Heart right ventricle (tissue), 16 donors: Measurements from ENCODE around the gene CFAP157. TPM values are rescaled to one million over a fixed set of nuclear protein-coding genes. Genes with fewer than 3 reads are reported as not detected.
"Not testable (repeated sequence)": the region's sequence is repeated elsewhere in the genome, so short reads cannot be mapped to it uniquely, and the experiment has no call there.

Experiments used
- ATAC-seq, 8 donors: fragments of 200-7000 bp; cut with Tn5 transposase; one replicate each; pipeline ENCODE4 v1.9.1; 2020; ENCODE audit warnings: mild to moderate bottlenecking in 8 of 8, moderate library complexity in 8 of 8, moderate number of reproducible peaks in 1 of 8
- DNase-seq, 2 donors: peaks; one replicate each; pipeline ENCODE4 v3.0.0-alpha.2; 2020
- H3K27ac ChIP-seq, 10 donors: fragments of 200-600 bp; sonication (generic) in 2 of 10; one replicate each; pipeline versions ENCODE4 v1.5.0 to v1.8.0; 2020 to 2022; ENCODE audit warnings: mild to moderate bottlenecking in 3 of 10
- H3K27me3 ChIP-seq, 7 donors: fragments of 200-600 bp; one replicate each; pipeline ENCODE4 v1.8.0; 2021 to 2022; ENCODE audit warnings: mild to moderate bottlenecking in 2 of 7
- H3K36me3 ChIP-seq, 9 donors: fragments of 200-600 bp; sonication (generic) in 1 of 9; one replicate each; pipeline versions ENCODE4 v1.5.0 to v1.8.0; 2020 to 2022; ENCODE audit warnings: mild to moderate bottlenecking in 2 of 9
- H3K4me1 ChIP-seq, 9 donors: fragments of 200-600 bp; sonication (generic) in 1 of 9; one replicate each; pipeline versions ENCODE4 v1.5.0 to v1.8.0; 2020 to 2022; ENCODE audit warnings: mild to moderate bottlenecking in 4 of 9
- H3K4me3 ChIP-seq, 10 donors: fragments of 200-600 bp; sonication (generic) in 2 of 10; one replicate each; pipeline versions ENCODE4 v1.5.0 to v1.8.0; 2020 to 2022; ENCODE audit warnings: mild to moderate bottlenecking in 7 of 10, moderate library complexity in 2 of 10
- H3K9me3 ChIP-seq, 11 donors: fragments of 200-600 bp in 10 of 11; sonication (generic) in 2 of 11; one replicate each; pipeline versions ENCODE4 v1.5.0 to v1.8.0; 2013 to 2022; ENCODE audit warnings: mild to moderate bottlenecking in 2 of 11, control low read depth in 1 of 11, moderate library complexity in 1 of 11
- CTCF ChIP-seq, 9 donors: fragments of 200-600 bp; sonication (generic) in 2 of 9; IDR thresholded peaks; one replicate each; pipeline versions ENCODE4 v1.5.0 to v1.8.0; 2021 to 2022; ENCODE audit warnings: antibody characterized with exemption in 9 of 9, mild to moderate bottlenecking in 5 of 9, moderate library complexity in 1 of 9
- WGBS, 2 donors: extraction: QIAGEN DNeasy Blood & Tissue Kit; methylation state at CpG; one replicate each; pipeline ENCODE4 v1.1.7; 2013; ENCODE audit warnings: inconsistent platforms in 1 of 2; 5-methylcytosine and 5-hydroxymethylcytosine counted together
- intact Hi-C, 10 donors: fragments of 100-400 bp; cut with DNase I; formaldehyde crosslinking; loops; one replicate each; pipeline versions ENCODE4 v1.11.1 to v1.14.2; 2022
- polyA plus RNA-seq, 2 donors: library from polyadenylated mRNA; stranded (reverse); fragments of 200-250 nt; gene quantifications; one replicate each; pipeline ENCODE4 v1.2.3, GENCODE V29; 2013
- total RNA-seq, 10 donors: library from RNA; stranded (reverse); fragmentation: NEBNext Ultra II Directional in 3 of 10; extraction: Animal tissue kit (Norgen Biotek cat#: 25700) in 3 of 10; gene quantifications; one replicate each; pipeline versions ENCODE4 v1.2.1 to v1.2.4, GENCODE V29; 2021 to 2023
- donor health status: Arrhythmogenic right ventricular cardiomyopathy.
- donor health status: ischemic (EF 13 %, LVEDD 7.1; RV severe dilation, severe dysfunction).
- donor health status: healthy with polysubstance abuse.
- donor health status: DM: no; HTN: yes; CAD: no.
- donor health status: DM: no; HTN: no; CAD: no.
- donor health status: ischemic (EF 25% LVEDD 6.9; RV normal size, moderate dysfunction).
- donor health status: ischemic (EF 25% LVEDD 5.7; RV mildly dilated, moderate dysfunction).
- donor health status: healthy.
- donor health status: DM: yes; HTN: yes; CAD: no.
- donor health status: Ischemic cardiomyopathy.
- donor health status: ischemic (EF 35%, LVEDD 5.7; RV mildly dilated, moderate dysfunction).
- donor health status: nonischemic (EF 11% LVEDD 7.7; RV severe dilation, severe dysfunction).
- donor health status: DM: yes; HTN: yes; CAD: no.
- donor health status: PGD.
- donor health status: ischemic (EF 29% LVEDD 5.4; RV normal size, mild dysfunction).
- donor health status: nonischemic (EF 23%, LVEDD 6.1; RV moderate dilation, normal function).

The CFAP157 gene
- total and polyA plus RNA-seq, 12 donors = 0.10 to 0.19 (median 0.14) TPM; not detected in 8

- peak overlapping the region in 9 of 10 donors; percentile 60 to 86 (median 69) for H3K27ac ChIP-seq
- H3K4me1 ChIP-seq = peaks cover 6 to 75% (median 22%) of the 10 kb centered on the region in 9 donors
- 22 to 32% methylated on average over 75 to 86 of the region's 86 CpGs for WGBS, 2 donors
- peak overlapping the region in 8 of 10 donors; percentile 24 to 51 (median 42) for H3K4me3 ChIP-seq
- H3K9me3 ChIP-seq = no peaks in the 10 kb centered on the region
- DNase-seq (no peak), ATAC-seq (peak in 5 of 8 donors; percentile 9 to 31 (median 18))
- H3K27me3 ChIP-seq = peaks cover 0 to 45% (median 27%) of the 10 kb centered on the region in 7 donors
- TF ChIP-seq CTCF (IDR thresholded peaks at IDR 0.05) = no peak
- intact Hi-C loops = no loop called here
- peaks cover 0 to 74% (median 16%) of the 10 kb centered on the region in 9 donors for H3K36me3 ChIP-seq
These were observed 47.6 kb downstream of the CFAP157 start for GRCh38 chr9:127754099-127755060.

- no peak for DNase-seq
- peaks cover 0 to 74% (median 12%) of the 10 kb centered on the region in 9 donors for H3K36me3 ChIP-seq
- H3K27me3 ChIP-seq = peaks cover 0 to 45% (median 27%) of the 10 kb centered on the region in 7 donors
- peak overlapping the region; percentile 12 to 51 (median 38) for H3K4me3 ChIP-seq
- intact Hi-C loops = no loop called here
- peak; percentile 20 to 67 (median 48) for ATAC-seq
- no peaks in the 10 kb centered on the region for H3K9me3 ChIP-seq
- no peak for TF ChIP-seq CTCF (IDR thresholded peaks at IDR 0.05)
- 15 to 18% methylated on average over 48 to 60 of the region's 61 CpGs for WGBS, 2 donors
- H3K27ac ChIP-seq = peak overlapping the region in 9 of 10 donors; percentile 60 to 86 (median 69)
- peaks cover 6 to 85% (median 23%) of the 10 kb centered on the region in 9 donors for H3K4me1 ChIP-seq
These were observed 48.6 kb downstream of the CFAP157 start for GRCh38 chr9:127755061-127756060.

- WGBS, 2 donors = 82 to 90% methylated on average over 3 of the region's 3 CpGs
- DNase-seq (no peak), ATAC-seq (no peak)
- Histone ChIP-seq H3K4me3 (peak overlapping the region in 5 of 10 donors; percentile 24 to 51 (median 46)), H3K27me3 (peaks cover 0 to 45% (median 27%) of the 10 kb centered on the region in 7 donors), H3K36me3 (peaks cover 0 to 74% (median 4%) of the 10 kb centered on the region in 9 donors), H3K27ac (peak overlapping the region in 9 of 10 donors; percentile 43 to 86 (median 69)), H3K9me3 (no peaks in the 10 kb centered on the region), H3K4me1 (peaks cover 6 to 91% (median 28%) of the 10 kb centered on the region in 9 donors)
- TF ChIP-seq CTCF (IDR thresholded peaks at IDR 0.05) = no peak
- intact Hi-C loops = no loop called here
These were observed 49.4 kb downstream of the CFAP157 start for GRCh38 chr9:127756233-127756632.

GRCh38 chr9:127756776-127757175 lies 50.0 kb downstream of the CFAP157 start:
- WGBS, 2 donors = 73 to 78% methylated on average over 11 of the region's 11 CpGs
- Histone ChIP-seq H3K36me3 (peaks cover 0 to 73% (median 0%) of the 10 kb centered on the region in 9 donors), H3K4me1 (peaks cover 8 to 93% (median 28%) of the 10 kb centered on the region in 9 donors), H3K27ac (peak overlapping the region in 5 of 10 donors; percentile 39 to 84 (median 75)), H3K27me3 (peaks cover 0 to 45% (median 27%) of the 10 kb centered on the region in 7 donors)
- intact Hi-C loops, DNase-seq, ATAC-seq, H3K9me3 ChIP-seq, H3K4me3 ChIP-seq: not testable (repeated sequence)
